Measurements from ENCODE around the gene HPCAL1.

- TF ChIP-seq CTCF (IDR thresholded peaks at IDR 0.05) (no peak), POLR2A (IDR thresholded peaks at IDR 0.05) (no peak)
Observed at GRCh38 chr2:10440736-10441135, 138.0 kb downstream of the HPCAL1 start.

Data from body of pancreas (tissue), 4 donors.